ENCODE measurements around the gene GMDS. TPM values are rescaled to one million over a fixed set of nuclear protein-coding genes. Genes with fewer than 3 reads are reported as not detected.
A peak's percentile ranks its signal among the peaks of the same experiment; 100 is the strongest.

GMDS gene
- polyA plus RNA-seq, 1 of the 3 experiments (the other 2 are of a cell fraction): 12.3 TPM

DNA sequence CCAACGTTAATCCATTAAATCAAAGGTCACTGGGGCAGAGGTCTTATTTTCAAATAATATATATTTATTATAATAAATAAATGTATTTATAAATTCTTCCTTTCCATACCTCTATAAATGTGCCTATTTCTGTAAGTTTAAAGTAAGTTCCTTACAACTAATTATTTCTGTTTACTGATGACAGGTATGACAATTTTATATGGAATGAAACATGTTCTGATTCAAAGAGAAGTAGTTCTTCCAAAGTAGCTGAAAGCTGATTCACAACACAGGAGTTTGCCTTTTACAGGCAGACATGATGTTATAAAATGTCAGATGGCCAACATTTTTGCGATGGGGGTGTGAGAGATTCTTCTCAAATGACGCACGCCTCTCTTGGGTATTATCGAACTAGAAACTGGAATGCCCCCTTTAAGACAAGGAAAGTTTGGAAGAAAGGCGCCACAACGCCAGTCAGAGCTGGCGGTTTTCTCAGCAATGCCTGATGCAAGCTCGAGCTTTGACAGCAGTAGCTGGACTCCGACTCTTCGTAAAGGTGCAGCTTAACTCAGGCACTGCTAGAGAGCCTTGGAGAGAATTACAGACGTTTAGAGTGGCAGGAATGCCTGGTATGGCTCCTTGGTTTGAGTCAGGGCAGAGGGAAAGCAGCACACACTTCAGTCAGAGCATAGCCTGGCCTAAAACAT is 543.6 kb downstream of the GMDS start (continued):
- TF ChIP-seq SMC3 (IDR thresholded peaks at IDR 0.05; ENCODE audit: low read depth, low read length): no peak
- TF ChIP-seq RAD21 (IDR thresholded peaks at IDR 0.05; ENCODE audit: low read length): no peak
- TF ChIP-seq GABPA (IDR thresholded peaks at IDR 0.05; ENCODE audit: low read depth): no peak
- TF ChIP-seq, protein P1, sequence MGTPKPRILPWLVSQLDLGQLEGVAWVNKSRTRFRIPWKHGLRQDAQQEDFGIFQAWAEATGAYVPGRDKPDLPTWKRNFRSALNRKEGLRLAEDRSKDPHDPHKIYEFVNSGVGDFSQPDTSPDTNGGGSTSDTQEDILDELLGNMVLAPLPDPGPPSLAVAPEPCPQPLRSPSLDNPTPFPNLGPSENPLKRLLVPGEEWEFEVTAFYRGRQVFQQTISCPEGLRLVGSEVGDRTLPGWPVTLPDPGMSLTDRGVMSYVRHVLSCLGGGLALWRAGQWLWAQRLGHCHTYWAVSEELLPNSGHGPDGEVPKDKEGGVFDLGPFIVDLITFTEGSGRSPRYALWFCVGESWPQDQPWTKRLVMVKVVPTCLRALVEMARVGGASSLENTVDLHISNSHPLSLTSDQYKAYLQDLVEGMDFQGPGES (IDR thresholded peaks at IDR 0.05; ENCODE audit: low read depth, low read length): no peak
- TF ChIP-seq GATA2 (CRISPR knock-in tag; IDR thresholded peaks at IDR 0.05): no peak
- no peak for TF ChIP-seq FOXJ3 (CRISPR knock-in tag; IDR thresholded peaks at IDR 0.05)
- no peak for TF ChIP-seq RXRA (IDR thresholded peaks at IDR 0.05; ENCODE audit: borderline replicate concordance, low read depth)
- TF ChIP-seq CHD2 (IDR thresholded peaks at IDR 0.05; ENCODE audit: low read length, partially characterized antibody): no peak
- no peak for TF ChIP-seq CTCF (IDR thresholded peaks at IDR 0.05)
- TF ChIP-seq EZH2phosphoT487 (IDR thresholded peaks at IDR 0.05; ENCODE audit: borderline replicate concordance, low read depth): no peak
- TF ChIP-seq NRF1 (IDR thresholded peaks at IDR 0.05; ENCODE audit: low read depth, low read length): no peak
- peak; percentile 56 for TF ChIP-seq JUND (IDR thresholded peaks at IDR 0.05)
- no peak for TF ChIP-seq YY1 (IDR thresholded peaks at IDR 0.05; ENCODE audit: low read depth)
- no peak for TF ChIP-seq ZBTB33 (IDR thresholded peaks at IDR 0.05; ENCODE audit: borderline replicate concordance, low read depth)
- TF ChIP-seq MXI1 (IDR thresholded peaks at IDR 0.05; ENCODE audit: low read depth, low read length): no peak
- TF ChIP-seq ELF1 (IDR thresholded peaks at IDR 0.05): no peak
- no peak for TF ChIP-seq REST (IDR thresholded peaks at IDR 0.05; ENCODE audit: low read depth, low read length)
- TF ChIP-seq NFIC (IDR thresholded peaks at IDR 0.05; ENCODE audit: borderline replicate concordance): no peak
- no peak for TF ChIP-seq FOXM1 (IDR thresholded peaks at IDR 0.05; ENCODE audit: low read depth)
- TF ChIP-seq RFX5 (IDR thresholded peaks at IDR 0.05; ENCODE audit: low read length): no peak
- peak; percentile 13; the same call in 1 of the 2 replicates for TF ChIP-seq FOSL2 (IDR thresholded peaks at IDR 0.05; ENCODE audit: borderline replicate concordance, low read depth)
- TF ChIP-seq RCOR1 (IDR thresholded peaks at IDR 0.05; ENCODE audit: low read length): no peak

Measured in SK-N-SH (cell line).